SU-DHL-6 (cell line): Measurements from ENCODE around the gene LRFN5.

Experiments
- H2AFZ ChIP-seq: fragments of 200-600 bp; sonication (generic); 2 replicates; pipeline ENCODE4 v1.6.1; 2014; ENCODE audit warnings: low read depth, mild to moderate bottlenecking, moderate library complexity, mixed read lengths, antibody characterized with exemption, low read length; ENCODE audit not compliant: severe bottlenecking
- H3F3A ChIP-seq: fragments of 200-600 bp; shearing (Covaris generic); 2 replicates; pipeline ENCODE4 v1.6.0; 2016; ENCODE audit warnings: antibody characterized with exemption, mild to moderate bottlenecking; ENCODE audit not compliant: insufficient read depth
- H3K27ac ChIP-seq: fragments of 200-600 bp; sonication (generic); 2 replicates; pipeline ENCODE4 v1.5.1; 2016; ENCODE audit warnings: low read depth, mild to moderate bottlenecking, low read length, moderate library complexity, mixed read lengths
- H3K27me3 ChIP-seq: fragments of 200-600 bp; sonication (generic), shearing (Covaris generic); 2 replicates; pipeline ENCODE4 v1.6.0; 2014; ENCODE audit warnings: mild to moderate bottlenecking, low read length
- H3K36me3 ChIP-seq: fragments of 200-600 bp; sonication (generic); 2 replicates; pipeline ENCODE4 v1.6.1; 2014; ENCODE audit warnings: mild to moderate bottlenecking, low read length, mixed read lengths
- H3K4me2 ChIP-seq: fragments of 300-600, 200-600 bp; shearing (Covaris generic), sonication (generic); 2 replicates; pipeline ENCODE4 v1.6.0; 2014; ENCODE audit warnings: low read length, low read depth, mild to moderate bottlenecking; ENCODE audit not compliant: poor library complexity, severe bottlenecking
- H3K4me3 ChIP-seq: fragments of 200-600 bp; sonication (generic); 2 replicates; pipeline ENCODE4 v1.5.1; 2014; ENCODE audit warnings: antibody characterized with exemption, low read length, mild to moderate bottlenecking, mixed read lengths; ENCODE audit not compliant: insufficient read depth, poor library complexity, severe bottlenecking
- H3K79me2 ChIP-seq: fragments of 200-600 bp; sonication (generic); 2 replicates; pipeline ENCODE4 v1.6.1; 2014; ENCODE audit warnings: mild to moderate bottlenecking, low read length, moderate library complexity; ENCODE audit not compliant: insufficient read depth
- H3K9ac ChIP-seq: fragments of 200-600 bp; sonication (generic); 2 replicates; pipeline ENCODE4 v1.7.0; 2014; ENCODE audit warnings: mild to moderate bottlenecking, low read length
- H3K9me2 ChIP-seq: fragments of 200-600 bp; sonication (generic); replicated peaks from 2 replicates; pipeline ENCODE4 v1.6.1; 2014; ENCODE audit warnings: low read length; ENCODE audit not compliant: insufficient read depth
- H3K9me3 ChIP-seq: fragments of 200-600 bp; sonication (generic); 2 replicates; pipeline ENCODE4 v1.6.1; 2014; ENCODE audit warnings: low read length, mixed read lengths; ENCODE audit not compliant: insufficient read depth
- H4K20me1 ChIP-seq: fragments of 200-600 bp; sonication (generic); 2 replicates; pipeline ENCODE4 v1.6.1; 2014; ENCODE audit warnings: low read depth, mild to moderate bottlenecking, antibody characterized with exemption, low read length, moderate library complexity, mixed read lengths
- CTCF ChIP-seq: fragments of 200-600 bp; sonication (generic); IDR thresholded peaks from one replicate; pipeline ENCODE4 v1.5.1; 2017; ENCODE audit warnings: antibody characterized with exemption, mild to moderate bottlenecking, low read length, moderate library complexity; ENCODE audit not compliant: insufficient read depth, poor library complexity, severe bottlenecking
- EZH2phosphoT487 ChIP-seq: fragments of 200-600 bp; sonication (generic), shearing (Covaris generic); conservative IDR thresholded peaks from 2 replicates; pipeline ENCODE4 v1.6.1; 2018; ENCODE audit warnings: mild to moderate bottlenecking, antibody characterized with exemption, low read length, moderate library complexity, mixed read lengths

LRFN5 gene

GRCh38 chr14:41872931-41873685 is 266.4 kb downstream of the LRFN5 start:
- TF ChIP-seq EZH2phosphoT487: no peak
- Histone ChIP-seq H3K9me3 (peaks cover 13% of the 10 kb centered on the region; the same call in 1 of the 2 replicates), H3K27me3 (no peaks in the 10 kb centered on the region), H4K20me1 (no peaks in the 10 kb centered on the region), H3K9me2 (no peaks in the 10 kb centered on the region), H3K4me2 (no peak overlapping the region), H3K4me3 (no peak overlapping the region), H3K27ac (no peak overlapping the region), H3F3A (no peaks in the 10 kb centered on the region), H3K36me3 (no peaks in the 10 kb centered on the region), H2AFZ (no peak overlapping the region), H3K79me2 (no peaks in the 10 kb centered on the region), H3K9ac (no peak overlapping the region)

- Histone ChIP-seq H3K9ac (no peak overlapping the region), H3K27ac (no peak overlapping the region), H3K9me2 (no peaks in the 10 kb centered on the region), H3K36me3 (no peaks in the 10 kb centered on the region), H3K9me3 (peaks cover 13% of the 10 kb centered on the region; the same call in 1 of the 2 replicates), H3K79me2 (no peaks in the 10 kb centered on the region), H4K20me1 (no peaks in the 10 kb centered on the region), H3K4me3 (no peak overlapping the region), H2AFZ (no peak overlapping the region), H3F3A (no peaks in the 10 kb centered on the region), H3K27me3 (no peaks in the 10 kb centered on the region), H3K4me2 (no peak overlapping the region)
- no peak for TF ChIP-seq EZH2phosphoT487
- no peak for TF ChIP-seq CTCF
Measured at GRCh38 chr14:41873686-41874317, 267.1 kb downstream of the LRFN5 start.

- Histone ChIP-seq H3K9me3 (peaks cover 2% of the 10 kb centered on the region; the same call in 1 of the 2 replicates), H3K27me3 (no peaks in the 10 kb centered on the region), H3F3A (0 out of 2 replicates have a peak, but pooled peaks cover 2% of the 10 kb centered on the region), H3K9me2 (no peaks in the 10 kb centered on the region), H3K9ac (no peak overlapping the region), H4K20me1 (no peaks in the 10 kb centered on the region), H3K79me2 (no peaks in the 10 kb centered on the region), H3K4me2 (no peak overlapping the region), H2AFZ (no peak overlapping the region), H3K36me3 (no peaks in the 10 kb centered on the region), H3K27ac (no peak overlapping the region), H3K4me3 (no peak overlapping the region)
- TF ChIP-seq CTCF: no peak
- TF ChIP-seq EZH2phosphoT487: no peak
Measured at GRCh38 chr14:41875116-41875515, 268.4 kb downstream of the LRFN5 start.

DNA sequence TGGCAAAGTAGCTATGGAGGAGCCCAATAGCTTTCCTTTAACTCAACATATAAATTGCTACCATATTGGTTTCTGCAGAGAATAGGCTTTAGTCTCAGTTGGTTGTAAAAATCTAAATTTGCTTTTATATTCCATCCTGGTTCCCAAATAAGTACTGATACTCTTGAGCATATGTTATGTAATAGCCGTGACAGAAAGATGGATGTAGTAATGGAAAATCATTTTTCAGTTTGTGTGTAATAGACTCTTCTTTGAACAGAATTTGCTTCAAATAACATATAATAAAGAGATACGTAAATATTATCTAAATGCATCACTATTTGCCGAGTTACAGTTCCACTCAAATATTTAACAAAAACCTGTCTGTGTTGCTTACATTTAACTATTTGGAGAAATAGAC is 271.6 kb downstream of the LRFN5 start:
- Histone ChIP-seq H3F3A (0 out of 2 replicates have a peak, but pooled peaks cover 2% of the 10 kb centered on the region), H3K36me3 (no peaks in the 10 kb centered on the region), H2AFZ (no peak overlapping the region), H3K9me2 (no peaks in the 10 kb centered on the region), H3K79me2 (no peaks in the 10 kb centered on the region), H3K4me2 (no peak overlapping the region), H4K20me1 (no peaks in the 10 kb centered on the region), H3K9me3 (no peaks in the 10 kb centered on the region), H3K4me3 (no peak overlapping the region), H3K9ac (no peak overlapping the region), H3K27me3 (no peaks in the 10 kb centered on the region), H3K27ac (no peak overlapping the region)
- no peak for TF ChIP-seq CTCF
- TF ChIP-seq EZH2phosphoT487: no peak
